Esophagus muscularis mucosa (tissue), 4 donors: Measurements from ENCODE around the gene PACSIN2. TPM values are rescaled to one million over a fixed set of nuclear protein-coding genes. Genes with fewer than 3 reads are reported as not detected.
A peak's percentile ranks its signal among the peaks of the same experiment; 100 is the strongest.

Experiments used
- DNase-seq: peaks from one replicate; pipeline ENCODE4 v3.0.0-alpha.2; 2017; ENCODE audit errors: extremely low spot score
- H3K27ac ChIP-seq, 4 donors: fragments of 200-600 bp; sonication (generic); replicated peaks in 1 of 4; 1 replicate in 3 of 4; 2 replicates in 1 of 4; pipeline ENCODE4 v1.5.1; 2016 to 2019; ENCODE audit warnings: mild to moderate bottlenecking in 1 of 4
- H3K27me3 ChIP-seq, 4 donors: fragments of 200-600 bp; sonication (generic); one replicate each; pipeline versions ENCODE4 v1.5.1 to v1.6.0; 2016 to 2019
- H3K36me3 ChIP-seq, 4 donors: fragments of 200-600 bp; sonication (generic); one replicate each; pipeline ENCODE4 v1.5.1; 2016 to 2019
- H3K4me1 ChIP-seq, 4 donors: fragments of 200-600 bp; sonication (generic); one replicate each; pipeline ENCODE4 v1.5.1; 2016 to 2019
- H3K4me3 ChIP-seq, 4 donors: fragments of 200-600 bp; sonication (generic); 1 replicate in 2 of 4; 2 replicates in 2 of 4; pipeline ENCODE4 v1.5.1; 2016 to 2019; ENCODE audit warnings: mild to moderate bottlenecking in 4 of 4, moderate library complexity in 1 of 4
- H3K9me3 ChIP-seq, 4 donors: fragments of 200-600 bp; sonication (generic); 1 replicate in 3 of 4; 2 replicates in 1 of 4; pipeline ENCODE4 v1.5.1; 2016 to 2019
- CTCF ChIP-seq, 3 experiments: fragments of 200-600 bp in 2 of 3; fragments of 450-650 bp in 1 of 3; sonication (generic) in 2 of 3; IDR thresholded peaks; one replicate each; pipeline ENCODE4 v1.5.1; 2017 to 2019; ENCODE audit warnings: antibody characterized with exemption in 3 of 3, mild to moderate bottlenecking in 2 of 3, moderate library complexity in 1 of 3
- EP300 ChIP-seq: sonication (generic); formaldehyde crosslinking; IDR thresholded peaks from one replicate; pipeline ENCODE4 v1.6.1; 2017; ENCODE audit warnings: antibody characterized with exemption
- POLR2A ChIP-seq: fragments of 450-650 bp; IDR thresholded peaks from one replicate; pipeline ENCODE4 v1.6.1; 2017; ENCODE audit warnings: antibody characterized with exemption, moderate library complexity, mild to moderate bottlenecking, low read depth
- POLR2AphosphoS5 ChIP-seq, 2 donors: sonication (generic); formaldehyde crosslinking; IDR thresholded peaks; one replicate each; pipeline ENCODE4 v1.6.1; 2017; ENCODE audit warnings: antibody characterized with exemption in 2 of 2
- WGBS: methylation state at CpG from one replicate; pipeline ENCODE4 v1.1.5; 2018; 5-methylcytosine and 5-hydroxymethylcytosine counted together
- intact Hi-C: fragments of 100-400 bp; cut with DNase I; formaldehyde crosslinking; loops from one replicate; pipeline ENCODE4 v1.15.1; 2023
- total RNA-seq, 4 donors: library from RNA; depleted of rRNA; stranded (reverse); fragments of >200 nt; gene quantifications; one replicate each; pipeline versions ENCODE4 v1.1.0 to v1.2.1, GENCODE V29; 2016

PACSIN2 gene
- total RNA-seq, 4 donors from 2014 or later, result 91.1 to 147 (median 116) TPM

- intact Hi-C loops, result no loop called here
- no peak overlapping the region for H3K27ac ChIP-seq
- H3K9me3 ChIP-seq, result no peaks in the 10 kb centered on the region
- no peak overlapping the region for H3K4me3 ChIP-seq
- no peaks in the 10 kb centered on the region for H3K27me3 ChIP-seq
- TF ChIP-seq POLR2A, result no peak
- no peak for TF ChIP-seq EP300
- no peak for DNase-seq
- H3K4me1 ChIP-seq, result peaks cover 0 to 54% (median 45%) of the 10 kb centered on the region in 4 donors
- no peaks in the 10 kb centered on the region for H3K36me3 ChIP-seq
- 78% methylated on average over 5 of the region's 9 CpGs for WGBS
Measured at GRCh38 chr22:42984814-42985530, 30.0 kb downstream of the PACSIN2 start.

- TF ChIP-seq POLR2AphosphoS5 (IDR thresholded peaks at IDR 0.05), result no peak
- TF ChIP-seq CTCF (IDR thresholded peaks at IDR 0.05), result no peak
- TF ChIP-seq POLR2A, result no peak
- TF ChIP-seq EP300, result no peak
- Histone ChIP-seq H3K36me3 (no peaks in the 10 kb centered on the region), H3K27me3 (no peaks in the 10 kb centered on the region), H3K4me3 (no peak overlapping the region), H3K9me3 (no peaks in the 10 kb centered on the region), H3K4me1 (peaks cover 0 to 54% (median 46%) of the 10 kb centered on the region in 4 donors), H3K27ac (no peak overlapping the region)
- intact Hi-C loops, result no loop called here
- WGBS, result 82% methylated on average over 4 of the region's 4 CpGs
- DNase-seq, result no peak
Measured at GRCh38 chr22:42984397-42984796, 30.6 kb downstream of the PACSIN2 start.

GRCh38 chr22:42983470-42983869, 31.5 kb downstream of the PACSIN2 start:
- no peak for DNase-seq
- no peak overlapping the region for H3K27ac ChIP-seq
- TF ChIP-seq EP300 (no peak), POLR2A (no peak), POLR2AphosphoS5 (IDR thresholded peaks at IDR 0.05) (no peak), CTCF (IDR thresholded peaks at IDR 0.05) (no peak)
- intact Hi-C loops, result no loop called here
- peaks cover 7 to 54% (median 47%) of the 10 kb centered on the region in 4 donors for H3K4me1 ChIP-seq
- H3K27me3 ChIP-seq, result no peaks in the 10 kb centered on the region
- H3K36me3 ChIP-seq, result no peaks in the 10 kb centered on the region
- H3K4me3 ChIP-seq, result no peak overlapping the region
- H3K9me3 ChIP-seq, result no peaks in the 10 kb centered on the region

GRCh38 chr22:42979606-42980005, 35.3 kb downstream of the PACSIN2 start:
- no peaks in the 10 kb centered on the region for H3K36me3 ChIP-seq
- TF ChIP-seq EP300, result no peak
- TF ChIP-seq POLR2AphosphoS5 (IDR thresholded peaks at IDR 0.05), result no peak
- TF ChIP-seq POLR2A, result no peak
- TF ChIP-seq CTCF (IDR thresholded peaks at IDR 0.05), result no peak
- H3K9me3 ChIP-seq, result no peaks in the 10 kb centered on the region
- H3K27ac ChIP-seq, result peak overlapping the region; percentile 10 to 79 (median 46)
- no peak overlapping the region for H3K4me3 ChIP-seq
- peaks cover 29 to 47% (median 44%) of the 10 kb centered on the region in 4 donors for H3K4me1 ChIP-seq
- intact Hi-C loops, result no loop called here
- no peaks in the 10 kb centered on the region for H3K27me3 ChIP-seq
- no peak for DNase-seq
- WGBS, result 72% methylated on average over 4 of the region's 4 CpGs

- no peak for DNase-seq
- intact Hi-C loops, result no loop called here
- Histone ChIP-seq H3K36me3 (no peaks in the 10 kb centered on the region), H3K4me3 (no peak overlapping the region), H3K9me3 (no peaks in the 10 kb centered on the region), H3K4me1 (peaks cover 38 to 54% (median 51%) of the 10 kb centered on the region in 4 donors), H3K27me3 (no peaks in the 10 kb centered on the region), H3K27ac (peak overlapping the region; percentile 60 to 79 (median 62))
- WGBS, result 38% methylated on average over 5 of the region's 5 CpGs
- TF ChIP-seq EP300, result peak; percentile 6
- TF ChIP-seq POLR2AphosphoS5 (IDR thresholded peaks at IDR 0.05), result peak; percentile 5 to 20
- no peak for TF ChIP-seq CTCF (IDR thresholded peaks at IDR 0.05)
- TF ChIP-seq POLR2A, result no peak
Measured at GRCh38 chr22:42978453-42979103, 36.4 kb downstream of the PACSIN2 start.
